Panc1 (cell line): ENCODE results near the gene PRKD3. TPM values are rescaled to one million over a fixed set of nuclear protein-coding genes. Genes with fewer than 3 reads are reported as not detected.

Experiments
- ATAC-seq: fragments of 200-7000 bp; cut with Tn5 transposase; 2 replicates; pipeline ENCODE4 v1.9.1; 2020; ENCODE audit warnings: mild to moderate bottlenecking, moderate library complexity
- BruUV-seq: library from RNA; stranded (reverse); fragments of 400-500 nt; replicated peaks from 2 replicates; lab custom pipeline; 2021; lab: Mats Ljungman, UMichigan
- CTCF ChIA-PET: fragments of 300-600 bp; sonication (Branson Sonifier 250); formaldehyde crosslinking; loops from one replicate; lab custom pipeline; 2022; ENCODE audit warnings: antibody characterized with exemption; lab: Charles Lee
- POLR2A ChIA-PET: fragments of 300-600 bp; sonication (Branson Sonifier 250); formaldehyde crosslinking; loops from one replicate; lab custom pipeline; 2022; ENCODE audit warnings: antibody characterized with exemption; lab: Charles Lee
- DNase-seq: peaks from one replicate; pipeline ENCODE4 v3.0.0-alpha.2; 2010; ENCODE audit warnings: low read depth, low spot score
- H3K27ac ChIP-seq: 2 replicates; pipeline ENCODE4 v1.5.1; 2011; ENCODE audit warnings: mild to moderate bottlenecking, low read length, inconsistent platforms
- H3K27me3 ChIP-seq: fragments of 200-500 bp; sonication (Bioruptor generic); 2 replicates; pipeline ENCODE4 v1.6.0; 2014; ENCODE audit warnings: low read length, inconsistent platforms; ENCODE audit not compliant: control insufficient read depth, insufficient read depth
- H3K36me3 ChIP-seq: fragments of 200-500 bp; sonication (Bioruptor generic); 2 replicates; pipeline ENCODE4 v1.5.1; 2014; ENCODE audit warnings: inconsistent platforms, mild to moderate bottlenecking, low read length, moderate library complexity; ENCODE audit not compliant: control insufficient read depth, insufficient read depth
- H3K4me1 ChIP-seq: 2 replicates; pipeline ENCODE4 v1.5.1; 2011; ENCODE audit warnings: inconsistent platforms, mild to moderate bottlenecking, low read length, moderate library complexity; ENCODE audit not compliant: control insufficient read depth, insufficient read depth
- H3K4me3 ChIP-seq, 2 experiments: 2 replicates each; pipeline ENCODE4 v1.5.1; 2011 to 2012; ENCODE audit warnings: low read depth in 2 of 2, low read length in 2 of 2, mild to moderate bottlenecking in 2 of 2, inconsistent platforms in 1 of 2, moderate library complexity in 1 of 2
- H3K9me3 ChIP-seq: fragments of 200-500 bp; sonication (Bioruptor generic); 2 replicates; pipeline ENCODE4 v1.5.1; 2014; ENCODE audit warnings: low read depth, mild to moderate bottlenecking, inconsistent platforms, low read length, moderate library complexity; ENCODE audit not compliant: control insufficient read depth, insufficient read depth
- POLR2AphosphoS5 ChIP-seq: IDR thresholded peaks from 2 replicates; pipeline ENCODE4 v1.6.1; 2012; ENCODE audit warnings: mild to moderate bottlenecking, low read depth, low read length, moderate library complexity
- SIN3A ChIP-seq: IDR thresholded peaks from 2 replicates; pipeline ENCODE4 v1.6.1; 2012; ENCODE audit warnings: low read depth, mild to moderate bottlenecking, low read length, moderate library complexity, borderline replicate concordance; ENCODE audit not compliant: insufficient read depth
- TCF7L2 ChIP-seq: IDR thresholded peaks from 2 replicates; pipeline ENCODE4 v1.6.1; 2011; ENCODE audit warnings: mild to moderate bottlenecking, low read depth, low read length, inconsistent platforms
- in situ Hi-C: cut with HindIII; loops from 2 replicates; pipeline ENCODE4 v1.10.0; 2016; ENCODE audit warnings: low sequenced_read_pairs, low pct_unique_long_range_greater_than_20kb
- intact Hi-C: fragments of 100-400 bp; cut with micrococcal nuclease; formaldehyde crosslinking; loops from one replicate; pipeline ENCODE4 v1.10.0; 2022; ENCODE audit not compliant: unreplicated experiment
- total RNA-seq: library from RNA; stranded (reverse); gene quantifications from one replicate; pipeline ENCODE4 v1.2.1, GENCODE V29; 2021; ENCODE audit not compliant: unreplicated experiment
- TF ChIP-seq, protein P1 (sequence below): fragments of 450-650 bp; IDR thresholded peaks from 2 replicates; pipeline ENCODE4 v1.5.1; 2017; ENCODE audit warnings: mild to moderate bottlenecking
- TF ChIP-seq, protein P2 (sequence below), 2 experiments: IDR thresholded peaks; 2 replicates each; pipeline ENCODE4 v1.6.1; 2011 to 2012; ENCODE audit warnings: low read depth in 2 of 2, control low read depth in 1 of 2, low read length in 1 of 2, mild to moderate bottlenecking in 1 of 2, moderate library complexity in 1 of 2; ENCODE audit not compliant: insufficient read depth in 1 of 2

The PRKD3 gene
- total RNA-seq, 1 experiment from 2014 or later = 21.8 TPM

DNA sequence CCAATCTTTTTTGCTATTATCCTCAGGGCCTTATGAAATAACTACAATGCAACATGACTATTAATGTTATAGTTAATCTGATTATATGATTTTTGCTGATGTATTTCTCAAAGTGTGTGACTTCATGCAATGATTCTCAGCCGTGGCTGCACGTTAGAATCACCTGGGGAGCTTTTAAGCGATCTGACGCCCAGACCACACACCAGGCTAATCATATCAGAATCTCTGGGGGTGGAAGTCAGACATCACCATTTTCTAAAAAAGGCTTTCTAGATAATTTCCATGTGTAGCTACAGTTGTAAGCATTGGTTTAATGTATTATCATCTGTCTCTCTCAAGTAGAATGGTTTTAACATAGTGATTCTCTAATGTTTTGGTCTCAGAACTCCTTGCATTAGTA is 14.3 kb upstream of the PRKD3 start:
- Histone ChIP-seq H3K27ac (no peak overlapping the region), H3K9me3 (no peaks in the 10 kb centered on the region), H3K36me3 (no peaks in the 10 kb centered on the region), H3K27me3 (no peaks in the 10 kb centered on the region; the same call in 1 of the 2 replicates), H3K4me1 (no peaks in the 10 kb centered on the region), H3K4me3 (no peak overlapping the region)
- TF ChIP-seq TCF7L2 (no peak), POLR2AphosphoS5 (no peak), SIN3A (no peak)
- TF ChIP-seq, protein P1, sequence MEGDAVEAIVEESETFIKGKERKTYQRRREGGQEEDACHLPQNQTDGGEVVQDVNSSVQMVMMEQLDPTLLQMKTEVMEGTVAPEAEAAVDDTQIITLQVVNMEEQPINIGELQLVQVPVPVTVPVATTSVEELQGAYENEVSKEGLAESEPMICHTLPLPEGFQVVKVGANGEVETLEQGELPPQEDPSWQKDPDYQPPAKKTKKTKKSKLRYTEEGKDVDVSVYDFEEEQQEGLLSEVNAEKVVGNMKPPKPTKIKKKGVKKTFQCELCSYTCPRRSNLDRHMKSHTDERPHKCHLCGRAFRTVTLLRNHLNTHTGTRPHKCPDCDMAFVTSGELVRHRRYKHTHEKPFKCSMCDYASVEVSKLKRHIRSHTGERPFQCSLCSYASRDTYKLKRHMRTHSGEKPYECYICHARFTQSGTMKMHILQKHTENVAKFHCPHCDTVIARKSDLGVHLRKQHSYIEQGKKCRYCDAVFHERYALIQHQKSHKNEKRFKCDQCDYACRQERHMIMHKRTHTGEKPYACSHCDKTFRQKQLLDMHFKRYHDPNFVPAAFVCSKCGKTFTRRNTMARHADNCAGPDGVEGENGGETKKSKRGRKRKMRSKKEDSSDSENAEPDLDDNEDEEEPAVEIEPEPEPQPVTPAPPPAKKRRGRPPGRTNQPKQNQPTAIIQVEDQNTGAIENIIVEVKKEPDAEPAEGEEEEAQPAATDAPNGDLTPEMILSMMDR = no peak
- TF ChIP-seq, protein P2, sequence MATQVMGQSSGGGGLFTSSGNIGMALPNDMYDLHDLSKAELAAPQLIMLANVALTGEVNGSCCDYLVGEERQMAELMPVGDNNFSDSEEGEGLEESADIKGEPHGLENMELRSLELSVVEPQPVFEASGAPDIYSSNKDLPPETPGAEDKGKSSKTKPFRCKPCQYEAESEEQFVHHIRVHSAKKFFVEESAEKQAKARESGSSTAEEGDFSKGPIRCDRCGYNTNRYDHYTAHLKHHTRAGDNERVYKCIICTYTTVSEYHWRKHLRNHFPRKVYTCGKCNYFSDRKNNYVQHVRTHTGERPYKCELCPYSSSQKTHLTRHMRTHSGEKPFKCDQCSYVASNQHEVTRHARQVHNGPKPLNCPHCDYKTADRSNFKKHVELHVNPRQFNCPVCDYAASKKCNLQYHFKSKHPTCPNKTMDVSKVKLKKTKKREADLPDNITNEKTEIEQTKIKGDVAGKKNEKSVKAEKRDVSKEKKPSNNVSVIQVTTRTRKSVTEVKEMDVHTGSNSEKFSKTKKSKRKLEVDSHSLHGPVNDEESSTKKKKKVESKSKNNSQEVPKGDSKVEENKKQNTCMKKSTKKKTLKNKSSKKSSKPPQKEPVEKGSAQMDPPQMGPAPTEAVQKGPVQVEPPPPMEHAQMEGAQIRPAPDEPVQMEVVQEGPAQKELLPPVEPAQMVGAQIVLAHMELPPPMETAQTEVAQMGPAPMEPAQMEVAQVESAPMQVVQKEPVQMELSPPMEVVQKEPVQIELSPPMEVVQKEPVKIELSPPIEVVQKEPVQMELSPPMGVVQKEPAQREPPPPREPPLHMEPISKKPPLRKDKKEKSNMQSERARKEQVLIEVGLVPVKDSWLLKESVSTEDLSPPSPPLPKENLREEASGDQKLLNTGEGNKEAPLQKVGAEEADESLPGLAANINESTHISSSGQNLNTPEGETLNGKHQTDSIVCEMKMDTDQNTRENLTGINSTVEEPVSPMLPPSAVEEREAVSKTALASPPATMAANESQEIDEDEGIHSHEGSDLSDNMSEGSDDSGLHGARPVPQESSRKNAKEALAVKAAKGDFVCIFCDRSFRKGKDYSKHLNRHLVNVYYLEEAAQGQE (IDR thresholded peaks at IDR 0.05; ENCODE audit: insufficient read depth in 1 of 2, low read depth in 2 of 2, low read length in 1 of 2) = no peak
- no peak for DNase-seq
- BruUV-seq = no TSS peak
- ATAC-seq = no peak
- in situ Hi-C loops (no loop called here), intact Hi-C loops (no loop called here)
- ChIA-PET CTCF (no interaction called here), POLR2A (no interaction called here)

DNA sequence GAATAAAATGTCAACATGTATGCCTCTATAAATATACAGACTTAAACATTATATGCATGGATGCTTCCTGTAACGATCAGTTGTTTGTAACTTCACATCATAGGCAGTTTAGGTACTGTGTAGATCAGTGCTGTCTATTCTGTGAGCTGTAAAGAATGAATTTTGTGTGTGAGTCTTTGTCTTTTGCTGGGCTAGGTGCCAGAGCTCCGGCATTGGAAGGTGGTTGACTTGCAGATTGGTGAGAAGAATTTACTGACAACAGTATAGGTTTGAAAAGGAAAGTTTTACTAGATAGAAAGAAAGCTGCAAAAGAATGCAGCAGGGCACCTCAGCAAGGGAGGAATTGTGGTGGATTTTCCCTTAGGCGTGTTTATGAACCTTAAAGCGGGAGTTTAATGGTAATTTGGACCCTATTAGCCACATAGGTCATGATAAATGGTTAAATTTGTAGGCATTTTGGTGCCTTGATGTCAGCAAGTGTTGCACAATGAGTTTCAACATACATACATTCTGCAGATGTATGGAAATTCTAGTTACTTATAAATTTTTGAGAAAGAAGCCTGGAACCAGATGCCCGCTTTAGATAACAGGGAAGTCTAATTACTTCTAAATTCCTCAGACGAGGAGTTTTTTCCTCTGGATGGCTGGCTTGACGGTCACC is 13.1 kb upstream of the PRKD3 start:
- no peaks in the 10 kb centered on the region; the same call in 1 of the 2 replicates for H3K27me3 ChIP-seq
- in situ Hi-C loops = no loop called here
- ATAC-seq = no peak

More for the DNA sequence above, 13.1 kb upstream of the PRKD3 start:
- BruUV-seq = no TSS peak
- H3K9me3 ChIP-seq = no peaks in the 10 kb centered on the region
- no peaks in the 10 kb centered on the region for H3K4me1 ChIP-seq
- H3K36me3 ChIP-seq = no peaks in the 10 kb centered on the region
- POLR2A ChIA-PET = no interaction called here
- no peak overlapping the region for H3K4me3 ChIP-seq
- CTCF ChIA-PET = no interaction called here
- TF ChIP-seq SIN3A (no peak), POLR2AphosphoS5 (no peak), TCF7L2 (no peak)
- TF ChIP-seq, protein P1 = no peak
- TF ChIP-seq, protein P2 (IDR thresholded peaks at IDR 0.05; ENCODE audit: insufficient read depth in 1 of 2, low read depth in 2 of 2, low read length in 1 of 2) = no peak
- no peak for DNase-seq
- no peak overlapping the region for H3K27ac ChIP-seq
- intact Hi-C loops = no loop called here
